H1 (cell line): ENCODE results near the gene PPIA. TPM values are rescaled to one million over a fixed set of nuclear protein-coding genes. Genes with fewer than 3 reads are reported as not detected.

Source experiments
- CTCF ChIA-PET: fragments of 300-600 bp; sonication (Branson Sonifier 250); formaldehyde crosslinking; loops from one replicate; lab custom pipeline; 2021; ENCODE audit not compliant: partially characterized antibody; lab: Charles Lee
- POLR2A ChIA-PET: fragments of 300-600 bp; sonication (Branson Sonifier 250); formaldehyde crosslinking; loops from one replicate; lab custom pipeline; 2021; ENCODE audit warnings: inconsistent platforms; ENCODE audit not compliant: partially characterized antibody; lab: Charles Lee
- DNase-seq, 2 experiments: peaks; one replicate each; pipeline versions ENCODE4 v3.0.0 to v3.0.0-alpha.2; 2010 to 2022; ENCODE audit warnings: low spot score in 2 of 2, low read depth in 1 of 2, mixed read lengths in 1 of 2
- FAIRE-seq: peaks from 2 replicates; lab custom pipeline; 2011; peaks lifted over from hg19 to GRCh38; lab: Jason Lieb, UNC
- H2AFZ ChIP-seq: 2 replicates; pipeline ENCODE4 v1.8.1; 2012; ENCODE audit warnings: low read length, inconsistent platforms
- H2AK5ac ChIP-seq: 2 replicates; pipeline ENCODE4 v1.6.1; 2013; ENCODE audit warnings: low read depth, low read length
- H2BK120ac ChIP-seq: replicated peaks from 2 replicates; pipeline ENCODE3; 2013; ENCODE audit warnings: low read depth, low read length, inconsistent platforms
- H2BK12ac ChIP-seq: 2 replicates; pipeline ENCODE4 v1.6.1; 2013; ENCODE audit warnings: low read depth, low read length
- H2BK15ac ChIP-seq: 2 replicates; pipeline ENCODE4 v1.6.1; 2013; ENCODE audit warnings: low read length
- H2BK20ac ChIP-seq: 2 replicates; pipeline ENCODE4 v1.6.1; 2013; ENCODE audit warnings: low read length
- H2BK5ac ChIP-seq: 2 replicates; pipeline ENCODE4 v1.6.1; 2013; ENCODE audit warnings: low read depth, low read length
- H3K14ac ChIP-seq: 2 replicates; pipeline ENCODE4 v1.6.1; 2013; ENCODE audit warnings: inconsistent platforms; ENCODE audit not compliant: insufficient read length
- H3K18ac ChIP-seq: 2 replicates; pipeline ENCODE4 v1.6.1; 2013; ENCODE audit warnings: low read length; ENCODE audit errors: extremely low read depth
- H3K23ac ChIP-seq: 2 replicates; pipeline ENCODE4 v1.6.1; 2013; ENCODE audit warnings: inconsistent platforms; ENCODE audit not compliant: insufficient read length
- H3K23me2 ChIP-seq: 2 replicates; pipeline ENCODE4 v1.6.1; 2013; ENCODE audit warnings: low read depth, low read length
- H3K27ac ChIP-seq: 2 replicates; pipeline ENCODE4 v1.6.1; 2011; ENCODE audit warnings: low read depth, low read length, inconsistent platforms
- H3K27me3 ChIP-seq, 4 experiments: replicated peaks in 1 of 4; 1 replicate in 1 of 4; 2 replicates in 3 of 4; pipeline versions ENCODE4 v1.6.1 to v1.8.1; 2011 to 2013; ENCODE audit warnings: low read length in 3 of 4, mild to moderate bottlenecking in 3 of 4, inconsistent platforms in 2 of 4, mixed read lengths in 2 of 4, moderate library complexity in 1 of 4; ENCODE audit not compliant: control insufficient read depth in 3 of 4, insufficient read depth in 3 of 4; ENCODE audit errors: extremely low read depth in 1 of 4
- H3K36me3 ChIP-seq, 4 experiments: 2 replicates each; pipeline versions ENCODE4 v1.6.1 to v1.8.1; 2011 to 2013; ENCODE audit warnings: mild to moderate bottlenecking in 4 of 4, low read length in 3 of 4, moderate library complexity in 2 of 4, control low read depth in 1 of 4, inconsistent platforms in 1 of 4; ENCODE audit not compliant: insufficient read depth in 4 of 4, control insufficient read depth in 2 of 4
- H3K4ac ChIP-seq: replicated peaks from 2 replicates; pipeline ENCODE3; 2013; ENCODE audit warnings: low read length, low read depth, mixed read lengths, inconsistent platforms; ENCODE audit not compliant: insufficient read length
- H3K4me1 ChIP-seq, 4 experiments: replicated peaks in 1 of 4; 1 replicate in 1 of 4; 2 replicates in 3 of 4; pipeline versions ENCODE4 v1.6.1 to v1.8.1; 2011 to 2013; ENCODE audit warnings: low read length in 3 of 4, inconsistent platforms in 2 of 4, mixed read lengths in 1 of 4; ENCODE audit not compliant: insufficient read depth in 4 of 4, control insufficient read depth in 3 of 4
- H3K4me2 ChIP-seq, 2 experiments: 2 replicates each; pipeline versions ENCODE4 v1.6.1 to v1.8.1; 2011 to 2013; ENCODE audit warnings: low read depth in 2 of 2, low read length in 2 of 2, control low read depth in 1 of 2, inconsistent platforms in 1 of 2, mild to moderate bottlenecking in 1 of 2; ENCODE audit not compliant: insufficient read depth in 1 of 2
- H3K4me3 ChIP-seq, 4 experiments: fragments of 200-600, 300-600 bp in 1 of 4; sonication (generic), shearing (Covaris generic), sonication (Bioruptor Twin) in 1 of 4; 2 replicates each; pipeline versions ENCODE4 v1.5.1 to v1.8.1; 2011 to 2016; ENCODE audit warnings: low read length in 4 of 4, low read depth in 3 of 4, control low read depth in 2 of 4, inconsistent platforms in 2 of 4, mild to moderate bottlenecking in 2 of 4, mixed read lengths in 1 of 4, moderate library complexity in 1 of 4; ENCODE audit not compliant: insufficient read depth in 2 of 4; ENCODE audit errors: extremely low read depth in 1 of 4
- H3K56ac ChIP-seq: replicated peaks from 2 replicates; pipeline ENCODE3; 2013; ENCODE audit warnings: low read depth, mild to moderate bottlenecking, mixed read lengths, low read length, inconsistent platforms; ENCODE audit not compliant: insufficient read length
- H3K79me1 ChIP-seq: 2 replicates; pipeline ENCODE4 v1.6.1; 2013; ENCODE audit warnings: low read depth, low read length, control low read depth
- H3K79me2 ChIP-seq, 2 experiments: 2 replicates each; pipeline versions ENCODE4 v1.6.1 to v1.8.1; 2012 to 2013; ENCODE audit warnings: low read length in 2 of 2, mild to moderate bottlenecking in 2 of 2, inconsistent platforms in 1 of 2; ENCODE audit not compliant: insufficient read depth in 2 of 2, control insufficient read depth in 1 of 2
- H3K9ac ChIP-seq, 4 experiments: replicated peaks in 1 of 4; 1 replicate in 1 of 4; 2 replicates in 3 of 4; pipeline versions ENCODE4 v1.6.1 to v1.8.1; 2011 to 2013; ENCODE audit warnings: low read depth in 3 of 4, low read length in 3 of 4, control low read depth in 2 of 4, mild to moderate bottlenecking in 2 of 4, moderate library complexity in 2 of 4, inconsistent platforms in 1 of 4; ENCODE audit errors: extremely low read depth in 1 of 4
- H3K9me3 ChIP-seq, 2 experiments: 2 replicates each; pipeline versions ENCODE4 v1.6.1 to v1.8.1; 2012 to 2013; ENCODE audit warnings: mild to moderate bottlenecking in 2 of 2, moderate library complexity in 2 of 2, control low read depth in 1 of 2, inconsistent platforms in 1 of 2, low read depth in 1 of 2, low read length in 1 of 2, mixed read lengths in 1 of 2; ENCODE audit not compliant: insufficient read depth in 2 of 2
- H4K20me1 ChIP-seq, 2 experiments: replicated peaks in 1 of 2; 2 replicates each; pipeline versions ENCODE3 to v1.8.1; 2011 to 2013; ENCODE audit warnings: inconsistent platforms in 2 of 2, low read length in 2 of 2, mild to moderate bottlenecking in 1 of 2; ENCODE audit not compliant: insufficient read depth in 2 of 2, control insufficient read depth in 1 of 2
- H4K5ac ChIP-seq: 2 replicates; pipeline ENCODE4 v1.6.1; 2013; ENCODE audit warnings: low read length, low read depth, mixed read lengths, inconsistent platforms; ENCODE audit not compliant: insufficient read length
- H4K8ac ChIP-seq: 2 replicates; pipeline ENCODE4 v1.8.0; 2013; ENCODE audit warnings: mild to moderate bottlenecking, moderate library complexity, low read length, inconsistent platforms; ENCODE audit not compliant: insufficient read depth; ENCODE audit errors: extremely low read depth
- H4K91ac ChIP-seq: replicated peaks from 2 replicates; pipeline ENCODE3; 2013; ENCODE audit warnings: low read length, mixed read lengths, inconsistent platforms; ENCODE audit not compliant: insufficient read length
- CREB1 ChIP-seq: IDR thresholded peaks from 2 replicates; pipeline ENCODE4 v1.6.1; 2012; ENCODE audit warnings: inconsistent platforms
- E2F6 ChIP-seq: IDR thresholded peaks from 2 replicates; pipeline ENCODE4 v1.6.1; 2012; ENCODE audit warnings: inconsistent platforms
- GABPA ChIP-seq: IDR thresholded peaks from 2 replicates; pipeline ENCODE4 v1.6.1; 2011; ENCODE audit warnings: mild to moderate bottlenecking, low read length, moderate library complexity, borderline replicate concordance; ENCODE audit not compliant: insufficient read depth
- HDAC2 ChIP-seq, 2 experiments: fragments of 300-600 bp in 1 of 2; sonication (generic) in 1 of 2; IDR thresholded peaks; 2 replicates each; pipeline ENCODE4 v1.6.1; 2011 to 2012; ENCODE audit warnings: low read depth in 2 of 2, low read length in 2 of 2, mild to moderate bottlenecking in 2 of 2, moderate library complexity in 2 of 2, borderline replicate concordance in 1 of 2, inconsistent platforms in 1 of 2
- NANOG ChIP-seq: IDR thresholded peaks from 2 replicates; pipeline ENCODE4 v1.6.1; 2011; ENCODE audit warnings: low read length, low read depth, mild to moderate bottlenecking, inconsistent platforms; ENCODE audit not compliant: insufficient read depth, poor library complexity, severe bottlenecking
- POLR2A ChIP-seq, 2 experiments: IDR thresholded peaks; 1 replicate in 1 of 2; 2 replicates in 1 of 2; pipeline ENCODE4 v1.6.1; 2011; ENCODE audit warnings: low read depth in 2 of 2, low read length in 2 of 2, mild to moderate bottlenecking in 2 of 2; ENCODE audit errors: control extremely low read depth in 1 of 2
- SIRT6 ChIP-seq: IDR thresholded peaks from one replicate; pipeline ENCODE4 v1.7.1; 2012; ENCODE audit warnings: low read length, inconsistent platforms
- WGBS, 2 experiments: shearing (Covaris generic) in 1 of 2; methylation state at CpG; one replicate each; pipeline versions ENCODE4 v1.1.6 to v1.1.7; 2013 to 2015; ENCODE audit warnings: low lambda C conversion rate in 2 of 2, mixed read lengths in 2 of 2, inconsistent platforms in 1 of 2, low coverage in 1 of 2, missing lambda C conversion rate in 1 of 2; ENCODE audit not compliant: insufficient replicate concordance in 2 of 2, insufficient coverage in 1 of 2, insufficient read length in 1 of 2; ENCODE audit errors: extremely low coverage in 1 of 2, missing lambda C conversion rate in 1 of 2; 5-methylcytosine and 5-hydroxymethylcytosine counted together
- polyA plus RNA-seq, 7 experiments: library from polyadenylated mRNA; depleted of rRNA in 3 of 7; stranded (reverse) in 5 of 7; unstranded in 2 of 7; fragments of >200 nt in 5 of 7; fragments of 200-250 nt in 2 of 7; gene quantifications; 1 replicate in 5 of 7; 2 replicates in 1 of 7; 4 replicates in 1 of 7; pipeline versions ENCODE4 v1.2.1 to v1.2.3, GENCODE V29; 2011 to 2013; ENCODE audit warnings: missing spikeins in 2 of 7, mixed read lengths in 2 of 7
- total RNA-seq: library from RNA; stranded (reverse); fragmentation: NEBNext Ultra II Directional; extraction: Animal tissue kit (Norgen Biotek cat#: 25700); gene quantifications from 2 replicates; pipeline ENCODE4 v1.2.1, GENCODE V29; 2021

The PPIA gene
- total and polyA plus RNA-seq, 2 of the 8 experiments (the other 6 are each of a cell fraction or from before 2014, with no cell fraction given): 2,865 to 5,394 TPM

DNA sequence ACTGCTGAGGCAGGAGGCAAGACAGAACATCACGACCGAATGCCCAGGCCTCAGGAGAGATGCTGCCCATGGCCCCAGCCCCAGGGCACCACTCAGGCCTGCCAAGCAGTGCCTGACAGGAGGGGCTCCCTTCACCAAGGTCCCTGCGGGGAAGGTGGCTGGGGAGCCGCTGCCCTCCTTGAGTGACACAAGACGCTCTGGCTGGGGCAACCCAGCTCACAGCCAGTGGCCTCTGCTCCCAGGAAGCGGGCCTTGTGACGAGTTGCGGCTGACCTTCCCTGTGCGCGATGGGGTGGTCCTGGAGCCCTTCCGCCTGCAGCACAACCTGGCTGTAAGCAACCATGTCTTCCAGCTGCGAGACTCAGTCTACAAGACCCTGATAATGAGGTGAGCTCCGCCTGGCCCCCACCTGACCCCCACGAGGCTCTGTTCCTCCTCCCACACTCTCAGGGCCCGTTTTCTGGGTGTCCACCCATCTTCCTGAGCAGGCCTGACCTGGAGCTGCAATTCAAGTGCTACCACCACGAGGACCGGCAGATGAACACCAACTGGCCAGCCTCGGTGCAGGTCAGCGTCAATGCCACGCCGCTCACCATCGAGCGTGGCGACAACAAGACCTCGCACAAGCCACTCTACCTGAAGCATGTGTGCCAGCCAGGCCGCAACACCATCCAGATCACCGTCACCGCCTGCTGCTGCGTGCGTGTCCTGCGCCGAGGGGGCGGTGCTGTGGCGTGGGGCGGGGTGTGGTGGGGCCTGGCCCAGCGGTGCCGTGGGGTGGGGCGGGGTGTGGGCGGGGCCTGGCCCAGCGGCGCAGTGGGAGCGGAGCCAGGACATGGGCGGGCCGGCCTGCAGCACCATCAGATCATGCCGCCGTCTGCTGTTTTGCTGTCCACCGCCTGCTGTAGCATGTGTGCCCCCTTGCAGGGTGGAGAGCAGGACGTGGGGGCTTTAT, 35.0 kb upstream of the PPIA start:
- Histone ChIP-seq H3K4me1 (no peaks in the 10 kb centered on the region), H4K91ac (no peak overlapping the region), H2BK5ac (no peak overlapping the region; the same call in 1 of the 2 replicates), H3K27ac (no peak overlapping the region), H3K4me2 (no peak overlapping the region), H2AFZ (no peak overlapping the region), H2AK5ac (no peak overlapping the region), H2BK120ac (no peak overlapping the region), H3K18ac (no peak overlapping the region), H3K4ac (no peak overlapping the region), H2BK15ac (no peak overlapping the region), H2BK12ac (no peak overlapping the region), H4K5ac (no peak overlapping the region), H3K9me3 (no peaks in the 10 kb centered on the region), H2BK20ac (no peak overlapping the region), H3K23ac (no peak overlapping the region), H3K9ac (no peak overlapping the region), H3K79me1 (peaks cover 3% of the 10 kb centered on the region; the same call in 1 of the 2 replicates), H4K8ac (no peak overlapping the region), H3K36me3 (peaks cover 17 to 82% (median 33%) of the 10 kb centered on the region in 4 experiments), H3K23me2 (no peaks in the 10 kb centered on the region), H4K20me1 (peaks cover 0 to 14% of the 10 kb centered on the region in 2 experiments), H3K27me3 (no peaks in the 10 kb centered on the region), H3K79me2 (no peaks in the 10 kb centered on the region), H3K4me3 (no peak overlapping the region), H3K56ac (no peak overlapping the region), H3K14ac (no peak overlapping the region)
- 93% methylated on average over 33 of the region's 48 CpGs; no CpG with 5 or more reads in 1 of the 2 experiments for WGBS, 2 experiments
- ChIA-PET POLR2A (interaction anchor here (1.9 to 2.5 kb wide), 3 partner anchors 10 to 40 kb away, joined by 7 to 8 read pairs (median 7); partner anchors contain the start of gene ZMIZ2), CTCF (interaction anchor here (0.7 to 2.5 kb wide), 3 partner anchors 11 to 213 kb away, joined by 3 to 7 read pairs (median 3); no protein-coding TSS in a partner anchor)
- no peak for TF ChIP-seq E2F6
- no peak for TF ChIP-seq POLR2A (IDR thresholded peaks at IDR 0.05; ENCODE audit: control extremely low read depth in 1 of 2, low read depth in 2 of 2, low read length in 2 of 2)
- no peak for TF ChIP-seq NANOG
- no peak for TF ChIP-seq SIRT6
- TF ChIP-seq HDAC2 (IDR thresholded peaks at IDR 0.05; ENCODE audit: borderline replicate concordance in 1 of 2, low read depth in 2 of 2, low read length in 2 of 2): no peak
- no peak for TF ChIP-seq CREB1
- no peak for TF ChIP-seq GABPA
- FAIRE-seq (no peak), DNase-seq (no peak)
